OCI-LY1 (cell line): ENCODE measurements around the gene SPOCK1.

Experiments
- CTCF ChIP-seq: fragments of 200-600 bp; sonication (generic), shearing (Covaris generic); IDR thresholded peaks from 2 replicates; pipeline ENCODE4 v1.5.1; 2017; ENCODE audit warnings: mild to moderate bottlenecking, antibody characterized with exemption, low read length, moderate library complexity, mixed read lengths
- EZH2 ChIP-seq: fragments of 200-600 bp; sonication (generic), shearing (Covaris generic); IDR thresholded peaks from 2 replicates; pipeline ENCODE4 v1.8.0; 2017; ENCODE audit warnings: borderline replicate concordance, mixed run types, mild to moderate bottlenecking, antibody characterized with exemption, low read length, moderate library complexity, mixed read lengths

- TF ChIP-seq CTCF: no peak
- TF ChIP-seq EZH2: no peak
Observed at GRCh38 chr5:137172258-137172657, 326.9 kb downstream of the SPOCK1 start.
